Lower leg skin (tissue), 4 donors: ENCODE results near the gene BTBD7. TPM values are rescaled to one million over a fixed set of nuclear protein-coding genes. Genes with fewer than 3 reads are reported as not detected.
"Not testable (repeated sequence)": the region's sequence is repeated elsewhere in the genome, so short reads cannot be mapped to it uniquely, and the experiment has no call there.

Experiments used
- DNase-seq, 2 donors: peaks; one replicate each; pipeline ENCODE4 v3.0.0-alpha.2; 2019; ENCODE audit warnings: low spot score in 2 of 2
- H3K4me3 ChIP-seq: fragments of 200-600 bp; sonication (generic); 2 replicates; pipeline ENCODE4 v1.5.1; 2017; ENCODE audit warnings: mild to moderate bottlenecking, low read depth; ENCODE audit not compliant: poor library complexity, severe bottlenecking
- CTCF ChIP-seq, 3 donors: fragments of 450-650 bp; IDR thresholded peaks; one replicate each; pipeline ENCODE4 v1.5.1; 2016; ENCODE audit warnings: antibody characterized with exemption in 3 of 3, mild to moderate bottlenecking in 3 of 3, moderate library complexity in 2 of 3
- POLR2A ChIP-seq, 2 donors: fragments of 450-650 bp; IDR thresholded peaks; one replicate each; pipeline ENCODE4 v1.6.1; 2016 to 2017; ENCODE audit warnings: antibody characterized with exemption in 2 of 2, mild to moderate bottlenecking in 1 of 2, moderate library complexity in 1 of 2
- WGBS, 2 donors: methylation state at CpG; one replicate each; pipeline ENCODE4 v1.1.5; 2018; 5-methylcytosine and 5-hydroxymethylcytosine counted together
- intact Hi-C: fragments of 100-400 bp; cut with DNase I; formaldehyde crosslinking; loops from one replicate; pipeline ENCODE4 v1.15.0; 2023; ENCODE audit warnings: low total_unique reads
- total RNA-seq, 4 donors: library from RNA; depleted of rRNA; stranded (reverse); fragments of >200 nt; gene quantifications; one replicate each; pipeline ENCODE4 v1.1.0, GENCODE V29; 2016

Gene BTBD7
- total RNA-seq, 4 donors from 2014 or later, result 19.7 to 114 (median 25.7) TPM

GRCh38 chr14:93239869-93240677, 92.8 kb downstream of the BTBD7 start:
- no peak overlapping the region for H3K4me3 ChIP-seq

GRCh38 chr14:93234798-93235197, 98.0 kb downstream of the BTBD7 start:
- intact Hi-C loops, result no loop called here
- no peak for TF ChIP-seq POLR2A (IDR thresholded peaks at IDR 0.05)
- TF ChIP-seq CTCF (IDR thresholded peaks at IDR 0.05), result no peak
- H3K4me3 ChIP-seq, result no peak overlapping the region
- 43 to 51% methylated on average over 10 of the region's 10 CpGs for WGBS, 2 donors
- DNase-seq, result no peak

More at GRCh38 chr14:93239869-93240677, 92.8 kb downstream of the BTBD7 start:
- intact Hi-C loops, result no loop called here
- WGBS, 2 donors, result 89 to 92% methylated on average over 25 of the region's 25 CpGs
- TF ChIP-seq POLR2A (IDR thresholded peaks at IDR 0.05) (no peak), CTCF (IDR thresholded peaks at IDR 0.05) (no peak)
- DNase-seq, result no peak

DNA sequence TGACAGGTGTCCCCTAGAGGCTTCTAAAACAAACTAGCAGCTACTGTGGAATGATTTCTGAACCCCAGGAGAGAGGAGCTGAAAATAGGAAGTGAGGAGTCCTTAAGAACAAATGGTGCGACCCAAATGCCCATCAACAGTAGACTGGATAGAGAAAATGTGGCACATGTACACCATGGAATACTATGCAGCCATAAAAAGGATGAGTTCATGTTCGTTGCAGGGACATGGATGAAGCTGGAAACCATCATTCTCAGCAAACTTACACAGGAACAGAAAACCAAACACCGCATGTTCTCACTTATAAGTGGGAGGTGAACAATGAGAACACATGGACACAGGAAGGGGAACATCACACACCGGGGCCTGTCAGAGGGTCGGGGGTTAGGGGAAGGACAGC, 99.8 kb downstream of the BTBD7 start:
- intact Hi-C loops, H3K4me3 ChIP-seq, DNase-seq: not testable (repeated sequence)
- 91 to 92% methylated on average over 5 of the region's 5 CpGs for WGBS, 2 donors

- TF ChIP-seq CTCF (IDR thresholded peaks at IDR 0.05) (no peak), POLR2A (IDR thresholded peaks at IDR 0.05) (no peak)
- no peak overlapping the region for H3K4me3 ChIP-seq
- 76 to 77% methylated on average over 14 to 17 of the region's 17 CpGs for WGBS, 2 donors
- intact Hi-C loops, result no loop called here
- no peak for DNase-seq
Observed at GRCh38 chr14:93232159-93232558, 100.7 kb downstream of the BTBD7 start.

DNA sequence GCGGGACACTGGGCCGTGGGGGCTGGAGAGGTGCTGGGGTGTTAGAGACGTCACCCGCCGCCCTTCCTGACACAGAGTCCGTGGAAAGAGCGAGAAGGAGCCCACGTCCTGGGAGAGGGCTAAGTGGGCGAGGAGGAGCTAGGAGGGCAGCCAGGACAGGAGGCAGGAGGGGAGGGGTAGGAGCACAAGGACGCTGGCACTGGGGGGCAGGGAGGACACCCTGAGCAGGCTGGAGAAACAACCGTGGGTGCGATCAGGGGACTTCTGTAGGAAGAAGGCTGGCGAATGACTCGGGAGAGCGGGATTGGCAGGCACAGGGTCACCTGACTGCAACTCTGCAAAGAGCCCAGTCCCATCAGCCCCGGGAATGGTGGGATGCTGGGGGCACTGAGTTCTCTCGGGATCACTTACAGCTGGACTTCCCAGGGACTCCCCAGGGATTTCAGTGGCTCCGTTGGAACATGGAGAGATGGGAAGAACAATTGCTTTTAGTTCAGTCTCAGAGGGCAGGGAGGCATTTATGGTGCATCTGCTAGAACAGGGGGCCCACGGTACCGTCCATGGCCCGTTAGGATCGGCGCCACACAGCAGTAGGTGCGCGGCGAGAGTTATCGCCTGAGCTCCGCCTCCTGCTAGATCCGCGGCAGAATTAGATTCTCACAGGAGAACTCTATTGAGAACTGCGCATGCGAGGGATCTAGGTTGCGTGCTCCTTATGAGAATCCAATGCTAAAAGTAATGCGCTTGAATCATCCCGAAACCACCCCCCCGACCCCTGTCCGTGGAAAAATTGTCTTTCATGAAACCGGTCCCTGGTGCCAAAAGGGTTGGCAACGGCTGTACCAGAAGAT, 101.5 kb downstream of the BTBD7 start:
- H3K4me3 ChIP-seq, result no peak overlapping the region
- intact Hi-C loops, result no loop called here
- no peak for TF ChIP-seq CTCF (IDR thresholded peaks at IDR 0.05)
- no peak for TF ChIP-seq POLR2A (IDR thresholded peaks at IDR 0.05)
- WGBS, 2 donors, result 39 to 53% methylated on average over 39 of the region's 39 CpGs
- no peak for DNase-seq

GRCh38 chr14:93230539-93230938, 102.3 kb downstream of the BTBD7 start:
- no peak overlapping the region for H3K4me3 ChIP-seq
- TF ChIP-seq CTCF (IDR thresholded peaks at IDR 0.05), result no peak
- TF ChIP-seq POLR2A (IDR thresholded peaks at IDR 0.05), result no peak
- 92 to 94% methylated on average over 16 of the region's 16 CpGs for WGBS, 2 donors
- intact Hi-C loops, result no loop called here
- no peak for DNase-seq
